ELF-1 (cell line): Measurements from ENCODE around the gene NFIA.

ENCODE experiments used
- DNase-seq: peaks from one replicate; pipeline ENCODE4 v3.0.0-alpha.2; 2016; ENCODE audit warnings: low read depth, low spot score

Gene NFIA

DNA sequence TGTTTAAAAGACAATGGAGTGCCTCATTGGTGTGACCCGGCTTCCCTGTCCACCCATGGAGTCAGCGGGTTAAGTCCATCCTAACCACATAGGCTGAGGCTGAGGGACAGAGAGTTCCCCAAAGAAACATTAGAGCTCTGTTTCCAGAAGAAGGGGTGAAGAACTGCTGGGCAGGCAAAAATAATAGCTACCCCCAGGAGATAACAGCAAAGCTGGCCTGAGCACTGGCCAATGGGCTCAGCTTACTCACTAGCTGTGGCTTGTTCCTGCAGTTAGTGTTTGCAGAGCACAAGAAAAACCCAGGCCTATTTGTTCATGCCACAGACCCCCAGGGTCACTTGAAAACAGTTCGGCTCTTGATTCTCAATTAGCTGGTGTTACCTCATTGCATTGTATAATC lies 311.2 kb downstream of the NFIA start:
- DNase-seq: no peak

DNA sequence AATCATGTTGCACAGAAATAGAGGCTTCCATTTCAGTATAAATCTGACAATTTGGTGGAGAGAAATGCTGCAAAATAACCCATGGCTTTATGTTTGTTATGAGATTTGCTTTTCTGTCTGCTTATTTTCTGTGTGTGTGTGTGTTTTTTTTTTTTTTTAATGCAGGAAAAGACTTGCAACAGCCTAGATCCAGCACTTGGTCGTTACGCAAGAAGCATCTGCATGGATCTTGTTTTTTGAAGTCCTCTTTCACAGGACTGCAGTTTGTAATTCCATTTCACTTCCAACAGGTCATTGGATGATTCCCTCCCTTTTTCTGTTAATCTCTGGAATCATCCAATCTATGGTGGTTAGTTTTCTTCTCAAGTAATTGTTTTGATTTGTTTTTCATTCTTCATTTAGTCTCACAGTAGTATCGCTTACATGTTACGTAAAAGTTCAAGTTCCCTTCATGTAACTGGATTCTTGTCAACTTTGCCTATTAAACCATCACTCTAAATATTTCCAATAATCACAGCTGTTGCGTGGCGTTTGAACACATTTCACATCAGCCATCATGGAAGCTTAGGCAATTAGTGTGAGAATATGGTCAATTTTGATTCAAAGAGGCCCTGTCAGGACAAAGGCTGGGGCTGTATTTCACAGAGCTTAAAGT lies 312.9 kb downstream of the NFIA start:
- no peak for DNase-seq

DNA sequence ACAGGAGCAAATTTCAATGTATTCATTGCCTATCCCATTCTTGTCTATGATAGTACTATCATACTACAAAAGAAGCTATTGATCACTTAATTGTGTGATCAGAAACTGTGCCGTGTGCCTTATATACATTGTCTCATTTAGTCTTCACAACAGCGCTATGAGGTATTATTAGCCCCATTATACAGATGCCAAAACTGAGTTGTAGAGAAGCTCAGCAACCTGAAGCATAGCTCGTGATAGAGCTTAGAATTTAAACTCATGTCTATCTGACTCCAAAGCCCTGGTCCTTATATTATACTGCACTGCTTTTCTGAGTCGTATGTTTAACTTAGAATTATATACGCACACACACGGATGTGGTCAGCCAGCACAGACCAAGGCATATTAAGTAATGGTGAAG lies 315.1 kb downstream of the NFIA start:
- no peak for DNase-seq

DNA sequence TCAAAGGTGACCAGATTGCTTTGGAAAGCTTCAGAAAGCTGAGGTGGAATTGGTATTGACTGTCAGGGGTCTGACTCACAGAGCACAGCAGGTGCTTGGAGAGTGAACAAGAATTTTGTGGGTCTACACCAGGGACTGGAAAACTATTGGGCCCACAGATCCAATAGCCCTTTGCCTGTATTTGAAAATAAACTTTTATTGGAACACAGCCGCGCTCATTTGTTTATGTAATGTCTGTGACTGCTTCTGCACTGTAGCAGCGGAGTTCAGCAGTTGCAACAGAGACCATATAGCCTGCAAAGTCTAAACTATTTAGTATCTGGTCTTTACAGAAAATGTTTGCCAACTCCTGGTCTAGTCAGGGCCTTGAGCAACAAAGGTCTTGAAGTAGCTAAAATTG lies 315.6 kb downstream of the NFIA start:
- DNase-seq: no peak

- DNase-seq: no peak
Measured at GRCh38 chr1:61399199-61399598, 316.8 kb downstream of the NFIA start.

DNA sequence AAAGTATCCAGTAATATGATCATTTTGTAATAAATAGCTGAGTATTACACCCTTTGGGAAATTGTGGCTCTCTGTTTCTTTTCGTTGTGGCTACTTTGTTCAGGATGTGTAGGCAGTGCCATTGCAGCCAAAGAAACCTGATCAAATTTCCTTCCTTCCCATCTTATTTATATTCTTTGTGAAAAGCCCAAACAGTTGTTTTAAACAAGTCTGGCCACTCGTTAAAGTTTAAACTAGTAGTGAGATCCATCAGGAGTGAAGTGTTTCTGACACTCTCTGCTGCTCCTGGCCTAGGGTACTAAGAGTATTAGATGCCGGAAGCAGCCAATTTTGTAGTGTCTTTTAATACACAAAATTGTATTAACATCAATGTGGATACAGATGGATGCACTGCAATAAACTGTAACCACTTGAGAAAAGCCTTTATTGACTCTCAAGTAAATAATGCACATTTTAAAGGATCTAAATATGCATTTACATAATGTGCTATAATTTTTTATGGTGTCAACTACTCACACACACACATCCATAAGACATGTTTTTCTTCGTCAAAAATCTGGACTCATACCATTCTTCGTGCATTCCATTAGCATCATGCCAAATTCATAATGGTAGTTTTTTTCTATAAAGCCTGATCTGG lies 317.9 kb downstream of the NFIA start:
- no peak for DNase-seq

DNA sequence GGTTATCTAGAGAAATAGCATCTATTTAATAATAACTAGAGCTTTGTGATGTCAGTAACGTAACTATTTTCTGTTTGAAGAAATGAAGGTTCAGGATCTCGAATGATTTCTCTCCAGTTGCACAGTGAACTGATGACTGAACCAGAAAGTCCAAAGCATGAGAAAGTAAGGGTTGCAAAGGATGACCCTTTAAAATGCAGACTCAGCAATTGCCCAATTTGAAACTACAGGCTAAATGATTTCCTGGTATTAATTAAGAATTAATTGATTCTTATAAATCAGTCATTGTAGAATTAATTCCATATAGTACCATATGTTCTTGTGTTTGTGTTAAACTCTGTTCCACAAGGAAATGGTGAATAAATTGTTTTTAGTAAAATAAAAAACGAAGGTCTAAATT lies 318.6 kb downstream of the NFIA start:
- no peak for DNase-seq

DNA sequence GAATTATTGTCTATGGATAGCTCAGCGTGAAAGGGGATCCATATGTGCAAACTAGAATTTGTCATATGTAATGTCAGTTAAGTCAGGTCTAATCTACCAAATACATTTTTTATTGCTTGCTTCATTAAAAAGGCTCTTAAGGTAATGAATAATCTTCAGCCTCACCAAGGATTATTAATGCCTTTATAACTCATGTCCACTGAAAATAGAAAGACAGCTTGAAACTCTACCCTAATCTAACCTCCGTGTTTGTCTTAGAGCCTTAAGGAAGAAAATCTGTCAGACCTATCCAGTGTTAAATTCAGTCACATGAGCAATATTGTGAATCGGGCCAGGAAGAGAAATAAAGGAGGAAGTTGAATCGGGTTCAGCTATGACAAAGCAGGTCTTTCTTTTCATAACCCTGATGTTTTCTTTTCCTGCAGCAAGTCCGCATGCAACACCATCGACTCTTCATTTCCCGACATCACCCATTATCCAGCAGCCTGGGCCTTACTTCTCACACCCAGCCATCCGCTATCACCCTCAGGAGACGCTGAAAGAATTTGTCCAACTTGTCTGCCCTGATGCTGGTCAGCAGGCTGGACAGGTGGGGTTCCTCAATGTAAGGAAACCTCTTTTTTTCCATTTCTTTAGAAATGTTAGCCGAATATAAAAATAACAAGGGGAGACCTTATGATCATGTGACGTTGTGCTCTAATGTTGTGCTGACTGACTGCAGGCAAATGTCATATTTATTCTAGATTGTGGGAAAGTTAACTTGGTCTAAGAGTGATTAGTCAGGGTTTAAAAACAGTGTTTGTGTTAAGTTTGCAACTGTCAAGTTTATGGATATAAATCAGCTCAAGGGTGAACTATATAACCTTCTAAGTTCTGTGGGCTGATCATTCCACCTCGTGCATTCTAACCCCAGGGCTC lies 321.6 kb downstream of the NFIA start:
- DNase-seq: no peak

- DNase-seq: no peak
Measured at GRCh38 chr1:61404597-61405376, 322.4 kb downstream of the NFIA start.

- no peak for DNase-seq
Measured at GRCh38 chr1:61406467-61406866, 324.1 kb downstream of the NFIA start.

DNA sequence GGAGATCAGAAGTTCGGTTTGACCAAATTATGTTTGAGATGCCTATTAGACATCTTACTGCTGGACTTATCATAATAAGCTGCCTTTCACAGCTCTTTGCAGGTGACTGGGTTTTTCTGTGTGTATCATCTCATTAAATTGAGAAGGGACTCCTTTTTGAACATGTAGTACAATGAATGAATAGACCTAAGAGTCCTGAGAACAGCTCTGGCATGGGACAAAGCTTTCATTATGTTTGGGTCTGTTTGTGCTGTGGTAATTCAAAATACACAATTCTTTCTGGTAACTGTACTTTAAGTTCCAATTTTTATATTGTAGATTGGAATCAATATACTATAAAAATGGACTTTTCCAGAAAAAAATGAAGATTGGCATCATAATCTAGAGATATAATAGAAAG lies 330.2 kb downstream of the NFIA start:
- DNase-seq: no peak

- no peak for DNase-seq
Measured at GRCh38 chr1:61419196-61419595, 336.8 kb downstream of the NFIA start.

DNA sequence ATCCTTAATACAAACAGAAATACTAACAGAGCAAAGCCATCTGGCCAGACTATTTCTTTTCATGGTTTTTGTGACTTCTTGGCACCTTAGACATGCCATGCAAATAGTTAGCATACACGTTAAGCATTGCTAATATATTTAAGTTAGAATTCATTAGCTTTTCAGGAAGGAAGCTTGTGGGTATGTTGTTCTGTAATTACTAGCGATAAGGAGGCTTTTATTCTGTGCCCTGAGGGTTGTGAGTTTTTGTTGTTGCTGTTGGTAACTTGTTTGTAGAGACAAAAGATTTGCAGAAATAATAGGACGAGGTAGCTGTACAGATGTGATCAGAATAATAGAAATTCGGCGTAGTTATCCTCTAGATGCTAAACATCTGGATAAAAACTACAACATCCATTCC lies 337.3 kb downstream of the NFIA start:
- DNase-seq: no peak

DNA sequence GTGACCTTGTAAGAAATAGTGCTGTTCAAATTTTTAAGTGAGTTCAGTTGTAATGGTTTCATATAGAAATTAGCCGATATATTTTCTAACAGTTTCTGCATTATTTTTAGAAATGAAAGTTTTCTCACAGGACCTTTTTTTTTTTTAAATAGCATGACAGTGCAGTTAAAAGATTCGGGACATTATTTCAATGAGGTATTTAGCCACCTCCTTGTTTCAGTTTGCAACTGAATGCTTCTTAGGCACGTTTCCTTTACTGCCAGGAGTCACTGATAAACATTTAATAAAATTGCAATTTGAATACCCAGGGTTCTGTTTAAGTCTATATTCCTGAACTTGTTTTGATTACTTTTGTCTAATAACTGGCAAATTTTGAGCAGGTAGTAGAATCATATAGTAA lies 337.9 kb downstream of the NFIA start:
- no peak for DNase-seq

DNA sequence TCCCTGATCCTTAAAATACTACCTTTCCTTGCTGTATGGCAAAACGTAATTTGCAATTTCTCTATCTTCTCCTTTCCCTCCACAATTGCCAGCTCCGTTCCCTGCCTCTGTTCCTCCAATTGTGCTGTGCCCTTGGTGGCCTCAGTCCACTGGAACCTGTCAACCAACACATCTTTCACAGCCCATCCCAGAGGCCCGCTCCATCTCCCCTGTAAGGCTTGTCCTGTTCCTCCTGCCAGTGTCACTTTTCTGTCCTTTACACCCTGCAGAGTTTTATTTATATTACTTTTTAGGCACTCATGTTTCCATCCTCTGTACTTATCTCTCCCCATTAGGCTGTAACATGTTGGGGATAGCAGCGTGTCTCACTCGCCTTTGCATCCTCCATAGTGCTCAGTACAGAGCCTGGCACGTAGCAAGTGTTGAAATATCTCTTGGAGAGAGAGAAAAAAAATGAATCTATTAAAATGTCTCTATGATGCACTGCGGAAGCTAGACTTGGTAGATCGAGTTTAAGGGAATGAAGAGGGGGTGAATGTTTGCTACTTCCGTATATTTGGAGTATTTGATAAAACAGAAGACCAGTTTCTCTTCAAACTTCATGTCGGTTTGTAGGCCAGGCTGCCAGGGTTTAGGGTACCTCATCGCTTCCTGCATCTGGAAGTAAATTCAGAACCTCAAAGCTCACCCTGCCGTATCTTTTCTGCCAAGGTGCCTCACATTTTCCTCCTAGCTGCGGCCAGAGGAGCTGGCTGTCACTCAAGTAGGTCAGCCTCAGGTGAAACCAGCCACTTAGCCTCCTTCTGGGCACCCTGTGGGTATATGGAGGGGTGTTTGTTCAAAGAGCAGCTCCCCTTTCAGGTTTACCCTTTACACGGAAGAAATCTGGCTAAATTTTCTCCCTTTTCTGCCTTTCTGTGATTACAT lies 338.8 kb downstream of the NFIA start:
- DNase-seq: no peak

DNA sequence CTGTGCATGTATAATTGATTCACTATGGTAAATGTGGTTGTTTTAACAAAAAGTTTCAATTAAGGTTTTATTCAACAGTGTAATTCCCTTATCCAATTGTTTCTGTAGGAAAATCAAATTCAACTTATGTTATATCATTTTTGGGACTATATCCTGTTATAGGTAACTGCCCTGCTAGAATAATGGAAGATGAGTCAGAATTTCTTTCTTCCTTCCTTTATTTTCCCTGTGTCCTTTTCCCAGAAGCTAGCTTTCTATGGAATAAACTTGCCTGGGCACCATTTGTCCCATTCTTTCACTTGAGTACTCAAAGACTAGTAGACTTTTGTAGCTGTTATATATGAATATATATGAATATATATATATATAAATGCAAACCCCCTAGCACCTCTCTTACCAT lies 341.3 kb downstream of the NFIA start:
- no peak for DNase-seq

- no peak for DNase-seq
Measured at GRCh38 chr1:61424382-61424781, 342.0 kb downstream of the NFIA start.

DNA sequence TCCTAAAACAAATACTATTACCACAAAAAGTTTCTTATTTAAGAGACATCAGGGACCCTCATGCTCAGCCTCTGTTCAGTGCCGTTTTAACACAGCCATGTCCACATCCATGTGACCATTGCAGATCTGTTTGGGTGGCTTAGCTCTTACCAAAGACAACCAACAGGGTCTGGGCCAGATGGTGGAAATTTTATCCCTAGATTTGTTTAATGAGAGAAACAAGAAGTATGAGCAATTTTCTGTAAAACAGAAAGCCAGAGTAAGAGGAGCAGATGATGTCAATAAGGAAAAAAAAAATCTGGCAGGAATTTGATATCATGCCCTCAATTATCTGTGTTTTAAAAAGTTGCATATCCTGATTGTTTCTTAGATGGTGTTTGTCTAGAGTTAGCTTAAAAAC lies 342.7 kb downstream of the NFIA start:
- no peak for DNase-seq

GRCh38 chr1:61426254-61426653 lies 343.9 kb downstream of the NFIA start:
- no peak for DNase-seq

DNA sequence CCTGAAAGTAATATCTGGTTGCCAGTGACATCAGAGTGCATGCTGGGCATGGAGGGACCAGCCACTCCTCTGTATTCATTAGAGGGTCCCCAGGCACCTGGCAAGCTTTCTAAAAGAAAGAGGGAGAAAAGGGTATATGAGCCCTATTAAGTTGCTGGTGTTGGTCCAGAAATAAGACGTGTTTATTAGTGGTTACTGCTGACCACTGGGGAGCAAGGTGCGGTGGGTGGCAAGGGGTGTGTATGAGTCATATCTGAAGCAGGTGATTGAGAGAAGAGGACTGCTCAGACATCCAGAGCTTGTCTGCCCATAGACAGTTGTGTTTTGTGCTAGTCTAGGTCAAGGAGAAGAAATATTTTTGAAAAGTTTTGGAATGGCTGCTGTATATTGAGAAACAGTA lies 344.5 kb downstream of the NFIA start:
- DNase-seq: no peak

GRCh38 chr1:61427510-61427909 lies 345.1 kb downstream of the NFIA start:
- DNase-seq: no peak
